NCI-H1930 (cell line): ENCODE measurements around the gene C1R.
"Not testable (repeated sequence)": the region's sequence is repeated elsewhere in the genome, so short reads cannot be mapped to it uniquely, and the experiment has no call there.

ENCODE experiments used
- DNase-seq, 2 experiments: peaks; one replicate each; lab custom pipeline; 2025; lab: John Stamatoyannopoulos, UW

The C1R gene

GRCh38 chr12:7120166-7120565 lies 27.9 kb upstream of the C1R start:
- DNase-seq: no peak

- no peak for DNase-seq
These were observed 26.6 kb upstream of the C1R start for GRCh38 chr12:7118881-7119280.

GRCh38 chr12:7117670-7118069 lies 25.4 kb upstream of the C1R start:
- DNase-seq: no peak

- no peak for DNase-seq
These were observed 24.7 kb upstream of the C1R start for GRCh38 chr12:7116916-7117315.

- no peak for DNase-seq
These were observed 24.0 kb upstream of the C1R start for GRCh38 chr12:7116196-7116595.

- DNase-seq: no peak
These were observed 22.6 kb upstream of the C1R start for GRCh38 chr12:7114851-7115250.

- DNase-seq: no peak
These were observed 21.8 kb upstream of the C1R start for GRCh38 chr12:7114008-7114407.

- no peak for DNase-seq
These were observed 21.2 kb upstream of the C1R start for GRCh38 chr12:7113389-7113871.

GRCh38 chr12:7112041-7112440 lies 19.8 kb upstream of the C1R start:
- no peak for DNase-seq

- no peak for DNase-seq
These were observed 18.4 kb upstream of the C1R start for GRCh38 chr12:7110661-7111060.

- DNase-seq: no peak
These were observed 17.3 kb upstream of the C1R start for GRCh38 chr12:7109572-7109920.

- DNase-seq: peak; percentile 72 to 76
These were observed 16.7 kb upstream of the C1R start, which contains the start of gene C1RL for GRCh38 chr12:7108796-7109571. TSS of gene C1RL (minus strand) at chr12:7109214. CDS start at chr12:7109180, 34 bp downstream.

GRCh38 chr12:7108003-7108795 lies 16.0 kb upstream of the C1R start:
- peak; percentile 43 to 59 for DNase-seq

- DNase-seq: no peak
These were observed 15.4 kb upstream of the C1R start for GRCh38 chr12:7107636-7108002.

- not testable (repeated sequence) for DNase-seq
These were observed 14.9 kb upstream of the C1R start for GRCh38 chr12:7107181-7107580.

- no peak for DNase-seq
These were observed 13.8 kb upstream of the C1R start for GRCh38 chr12:7106082-7106481.

GRCh38 chr12:7103837-7104584 lies 11.8 kb upstream of the C1R start:
- no peak for DNase-seq

GRCh38 chr12:7102582-7102981 lies 10.3 kb upstream of the C1R start:
- DNase-seq: no peak

GRCh38 chr12:7101694-7102131 lies 9.5 kb upstream of the C1R start:
- DNase-seq: no peak

GRCh38 chr12:7101047-7101693 lies 8.9 kb upstream of the C1R start:
- no peak for DNase-seq

- peak; percentile 17 to 70 for DNase-seq
These were observed 8.0 kb upstream of the C1R start for GRCh38 chr12:7100239-7100638.
